Left ventricle myocardium inferior (tissue), 1 donor: ENCODE data around the gene ZSCAN31. TPM values are rescaled to one million over a fixed set of nuclear protein-coding genes. Genes with fewer than 3 reads are reported as not detected.
A peak's percentile ranks its signal among the peaks of the same experiment; 100 is the strongest.

Source experiments
- DNase-seq: peaks from one replicate; pipeline ENCODE4 v3.0.0-alpha.2; 2020
- H3K27ac ChIP-seq: fragments of 200-600 bp; replicated peaks from 2 replicates; pipeline ENCODE4 v1.8.0; 2021
- H3K27me3 ChIP-seq: fragments of 200-600 bp; 2 replicates; pipeline ENCODE4 v1.8.0; 2021; ENCODE audit warnings: low read depth
- H3K36me3 ChIP-seq: fragments of 200-600 bp; 2 replicates; pipeline ENCODE4 v1.8.0; 2021
- H3K4me1 ChIP-seq: fragments of 200-600 bp; 2 replicates; pipeline ENCODE4 v1.8.0; 2021
- H3K4me3 ChIP-seq: fragments of 200-600 bp; 2 replicates; pipeline ENCODE4 v1.8.0; 2021; ENCODE audit warnings: mild to moderate bottlenecking, moderate library complexity
- H3K9me3 ChIP-seq: fragments of 200-600 bp; replicated peaks from 2 replicates; pipeline ENCODE4 v1.8.0; 2021
- CTCF ChIP-seq: fragments of 200-600 bp; IDR thresholded peaks from 2 replicates; pipeline ENCODE4 v1.8.0; 2021; ENCODE audit warnings: antibody characterized with exemption, mild to moderate bottlenecking, borderline replicate concordance
- intact Hi-C: fragments of 100-400 bp; cut with micrococcal nuclease; formaldehyde crosslinking; loops from one replicate; pipeline ENCODE4 v1.11.0; 2022
- total RNA-seq: library from RNA; stranded (reverse); fragmentation: NEBNext Ultra II Directional; extraction: Animal tissue kit (Norgen Biotek cat#: 25700); gene quantifications from one replicate; pipeline ENCODE4 v1.2.1, GENCODE V29; 2021
- donor health status: DM: no; HTN: yes; CAD: no; lungs with severe emphysema.

The ZSCAN31 gene
- total RNA-seq, 1 donor from 2014 or later = 8.0 TPM

- H3K4me1 ChIP-seq = peaks cover 46% of the 10 kb centered on the region
- H3K36me3 ChIP-seq = peaks cover 14% of the 10 kb centered on the region
- peak overlapping the region; percentile 76 for H3K4me3 ChIP-seq
- DNase-seq = peak; percentile 63
- no peaks in the 10 kb centered on the region for H3K27me3 ChIP-seq
- intact Hi-C loops = loop anchor here (10.0 kb wide), 1 partner anchor 221 kb away; no protein-coding TSS in a partner anchor
- H3K27ac ChIP-seq = peak overlapping the region; percentile 92
- peak; percentile 88 for TF ChIP-seq CTCF
- H3K9me3 ChIP-seq = no peaks in the 10 kb centered on the region
These were observed 20.1 kb upstream of the ZSCAN31 start for GRCh38 chr6:28355743-28356665.

GRCh38 chr6:28354688-28355554 lies 19.0 kb upstream of the ZSCAN31 start:
- no peak for DNase-seq
- no peaks in the 10 kb centered on the region for H3K27me3 ChIP-seq
- peak overlapping the region; percentile 76 for H3K4me3 ChIP-seq
- peaks cover 56% of the 10 kb centered on the region for H3K4me1 ChIP-seq
- peak overlapping the region; percentile 92 for H3K27ac ChIP-seq
- H3K9me3 ChIP-seq = no peaks in the 10 kb centered on the region
- peaks cover 7% of the 10 kb centered on the region for H3K36me3 ChIP-seq
- TF ChIP-seq CTCF = no peak
- intact Hi-C loops = loop anchor here (10.0 kb wide), 1 partner anchor 220 kb away; no protein-coding TSS in a partner anchor

GRCh38 chr6:28353981-28354676 lies 18.2 kb upstream of the ZSCAN31 start:
- H3K9me3 ChIP-seq = no peaks in the 10 kb centered on the region
- peak; percentile 30 for DNase-seq
- peak overlapping the region; percentile 92 for H3K27ac ChIP-seq
- peaks cover 1% of the 10 kb centered on the region for H3K36me3 ChIP-seq
- H3K4me1 ChIP-seq = peaks cover 62% of the 10 kb centered on the region
- no peaks in the 10 kb centered on the region for H3K27me3 ChIP-seq
- TF ChIP-seq CTCF = no peak
- H3K4me3 ChIP-seq = peak overlapping the region; percentile 38
- intact Hi-C loops = loop anchor here (10.0 kb wide), 1 partner anchor 219 kb away; no protein-coding TSS in a partner anchor

GRCh38 chr6:28353356-28353755 lies 17.4 kb upstream of the ZSCAN31 start:
- H3K36me3 ChIP-seq = no peaks in the 10 kb centered on the region
- H3K9me3 ChIP-seq = no peaks in the 10 kb centered on the region
- H3K27me3 ChIP-seq = no peaks in the 10 kb centered on the region
- no peak for DNase-seq
- no peak for TF ChIP-seq CTCF
- H3K4me3 ChIP-seq = peak overlapping the region; percentile 38
- intact Hi-C loops = loop anchor here (10.0 kb wide), 1 partner anchor 219 kb away; no protein-coding TSS in a partner anchor
- H3K27ac ChIP-seq = peak overlapping the region; percentile 92
- peaks cover 63% of the 10 kb centered on the region for H3K4me1 ChIP-seq
